CD4-positive, alpha-beta T cell treated with Interleukin-6 at 100 ng/mL for 8 hours (primary cell): ENCODE results near the gene P2RY2.
"Not testable (repeated sequence)": the region's sequence is repeated elsewhere in the genome, so short reads cannot be mapped to it uniquely, and the experiment has no call there.

Experiments
- DNase-seq: peaks from one replicate; pipeline ENCODE4 v3.0.0-alpha.2; 2020; ENCODE audit warnings: mixed read lengths, low spot score

Gene P2RY2

DNA sequence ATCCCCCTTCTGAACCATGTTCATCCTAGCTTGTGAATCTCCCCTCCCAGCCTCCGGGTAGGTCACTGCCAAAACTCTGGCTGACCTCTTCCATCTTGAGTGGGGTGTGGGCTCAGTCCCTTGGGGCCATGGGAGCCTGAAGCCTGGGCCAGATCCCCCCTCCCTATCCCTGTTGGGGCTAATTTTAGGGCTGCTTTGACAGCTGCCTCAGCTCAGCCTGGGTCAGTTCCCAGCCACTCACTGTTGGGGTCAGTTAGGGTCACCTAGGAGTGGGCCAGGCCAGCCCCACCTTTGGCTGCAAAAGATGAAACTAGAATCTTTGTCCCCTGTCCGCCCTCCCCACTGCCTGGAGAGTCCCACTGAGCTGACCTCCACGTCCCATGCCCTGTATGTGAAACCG is 29.8 kb upstream of the P2RY2 start:
- no peak for DNase-seq

DNA sequence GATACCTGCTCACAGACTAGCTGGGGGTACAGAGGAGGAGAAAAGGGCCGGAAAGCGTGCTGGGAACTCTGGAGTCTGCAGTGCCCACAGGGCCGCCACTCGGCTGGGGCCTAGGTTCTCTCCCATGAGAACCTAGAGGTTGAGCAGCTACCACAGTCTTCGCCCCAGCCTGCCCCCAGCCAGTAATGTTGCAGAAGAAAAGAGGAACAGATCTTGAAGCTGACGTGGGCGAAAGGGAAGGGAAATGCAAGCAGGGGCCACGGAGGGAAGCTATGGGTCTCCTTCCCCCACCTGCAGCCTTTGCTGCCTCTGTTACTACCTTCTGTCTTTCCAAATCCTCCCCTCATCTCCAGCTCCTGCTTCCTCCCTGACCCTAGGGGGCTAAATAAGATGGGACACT is 28.8 kb upstream of the P2RY2 start:
- no peak for DNase-seq

DNA sequence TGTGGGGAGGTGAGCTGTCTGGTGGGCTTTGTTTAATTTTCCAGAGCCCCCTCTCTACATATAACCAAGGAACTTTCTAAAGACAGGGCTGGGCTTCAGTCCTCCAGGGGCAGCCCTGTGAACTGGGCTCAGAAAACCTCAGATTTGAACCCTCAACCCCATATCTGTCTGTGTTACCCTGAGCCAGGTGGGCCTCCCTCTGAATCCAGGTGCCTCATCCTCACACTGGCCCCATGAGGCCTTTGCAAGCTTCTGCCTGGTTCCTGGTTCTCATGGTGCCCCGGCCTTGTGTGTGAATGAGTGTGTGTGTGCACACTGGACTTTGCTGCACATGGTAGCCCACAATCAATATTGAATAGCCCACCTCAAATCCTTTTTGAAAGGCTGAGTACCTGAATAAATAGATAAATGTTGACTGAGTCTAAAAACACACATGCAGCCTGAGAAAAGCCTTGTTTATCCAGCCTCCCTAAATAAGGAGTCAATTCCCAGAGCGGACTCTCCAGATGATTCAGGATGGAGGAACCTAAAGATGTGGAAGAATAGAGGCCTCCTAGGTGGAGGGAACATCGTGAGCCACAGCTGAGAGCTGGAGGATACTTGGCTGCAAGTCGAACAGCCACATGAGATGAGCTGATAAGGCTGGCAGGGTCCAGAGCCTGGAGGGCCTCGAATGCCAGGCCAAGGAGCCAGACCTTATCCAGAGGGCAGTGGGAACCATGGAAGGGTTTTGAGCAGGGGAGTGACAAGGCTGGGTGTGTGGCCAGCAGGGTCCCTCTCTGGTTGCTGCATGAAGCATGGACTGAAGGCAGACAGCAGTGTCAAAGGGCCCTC is 28.1 kb upstream of the P2RY2 start:
- DNase-seq: no peak

DNA sequence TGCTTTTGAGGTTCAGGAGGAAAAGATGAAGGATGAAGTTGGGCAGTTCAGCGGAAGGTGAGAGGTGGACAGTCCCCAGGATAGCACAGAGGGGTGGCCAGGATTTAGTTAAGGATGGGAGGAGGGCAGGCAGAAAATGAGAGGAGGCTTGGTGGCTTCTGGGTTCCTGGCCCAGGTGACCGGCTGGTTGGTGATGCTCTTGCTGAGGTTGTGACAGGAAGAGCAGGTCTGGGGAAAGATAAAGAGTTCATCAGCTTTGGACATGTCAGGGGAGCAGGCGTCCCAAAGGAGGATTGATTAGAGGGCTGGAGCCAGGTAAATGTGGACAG is 27.6 kb upstream of the P2RY2 start:
- DNase-seq: no peak

DNA sequence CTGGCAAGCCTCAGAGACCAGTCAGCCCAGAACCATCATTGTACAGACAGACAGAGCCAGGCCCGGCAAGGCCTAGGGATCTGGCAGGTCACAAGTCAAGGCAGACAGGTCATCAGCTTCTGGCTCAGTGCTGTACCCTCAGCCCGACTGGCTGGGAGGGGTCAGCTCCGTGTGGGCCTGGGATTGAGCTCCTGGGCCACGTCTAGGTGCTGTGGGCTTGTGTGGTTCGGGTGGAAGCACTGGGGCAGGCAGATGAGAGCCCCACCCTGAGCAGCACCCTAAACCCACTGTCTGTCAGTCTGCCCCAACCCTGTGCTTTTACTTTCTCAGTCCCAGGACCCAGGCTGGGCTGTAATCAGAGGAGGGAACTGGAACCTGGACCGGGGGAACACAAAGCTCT is 26.9 kb upstream of the P2RY2 start:
- no peak for DNase-seq

DNA sequence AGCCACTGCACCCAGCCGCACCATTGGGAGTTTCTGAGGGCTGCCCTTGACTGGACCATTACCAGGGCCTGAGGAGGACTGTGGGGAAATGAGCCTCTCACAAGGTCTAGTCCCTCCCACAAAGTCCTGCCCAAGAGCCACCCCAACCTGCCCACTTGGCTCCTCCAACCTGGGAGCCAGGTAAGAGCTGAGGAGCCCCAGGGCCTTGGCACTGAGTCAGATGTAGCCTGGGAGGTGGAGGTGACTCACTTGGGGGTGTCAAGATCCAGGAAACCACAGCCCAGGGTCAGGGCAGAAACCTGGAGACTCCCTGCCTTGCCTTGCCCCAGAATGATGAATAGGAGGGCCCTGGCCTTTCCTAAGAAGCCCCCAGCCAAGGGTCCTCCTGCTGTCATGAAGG is 25.8 kb upstream of the P2RY2 start:
- DNase-seq: no peak

DNA sequence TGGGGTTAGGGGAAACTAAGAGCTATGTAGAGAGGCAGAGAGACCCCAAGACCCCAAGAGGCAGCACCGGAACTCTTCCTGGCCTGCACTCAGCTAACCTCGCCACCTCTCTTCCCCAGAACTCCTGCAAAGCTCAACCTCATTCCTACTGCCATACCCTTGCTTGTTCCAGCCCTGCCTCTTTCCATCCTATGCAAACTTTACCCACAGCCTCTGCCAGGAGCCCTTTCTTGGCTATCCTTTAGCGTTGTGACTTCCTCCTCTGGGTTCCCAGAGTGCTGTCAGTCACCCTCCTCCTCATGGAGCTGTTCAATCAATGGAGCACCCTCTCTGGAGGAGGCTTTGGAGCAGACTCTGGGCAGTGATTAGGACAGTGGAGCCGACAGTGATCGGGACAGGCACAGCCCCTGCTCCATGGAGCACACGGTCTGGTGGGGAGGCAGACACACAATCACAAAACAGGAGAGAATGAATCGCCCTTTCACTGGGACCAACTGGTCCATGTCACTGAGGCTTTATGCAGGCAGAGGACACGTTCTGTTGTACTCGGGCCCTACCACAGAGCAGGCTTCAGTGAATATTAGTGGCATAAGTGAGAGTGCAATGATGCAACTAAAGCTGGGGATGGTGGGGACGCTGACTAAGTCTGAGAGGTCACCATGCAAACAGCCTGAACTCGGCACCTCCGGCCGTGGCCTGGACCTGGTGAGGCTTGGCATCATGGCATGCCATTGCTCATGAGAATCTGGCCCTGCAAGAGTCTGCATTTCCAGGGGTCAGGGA is 24.6 kb upstream of the P2RY2 start:
- DNase-seq: no peak

DNA sequence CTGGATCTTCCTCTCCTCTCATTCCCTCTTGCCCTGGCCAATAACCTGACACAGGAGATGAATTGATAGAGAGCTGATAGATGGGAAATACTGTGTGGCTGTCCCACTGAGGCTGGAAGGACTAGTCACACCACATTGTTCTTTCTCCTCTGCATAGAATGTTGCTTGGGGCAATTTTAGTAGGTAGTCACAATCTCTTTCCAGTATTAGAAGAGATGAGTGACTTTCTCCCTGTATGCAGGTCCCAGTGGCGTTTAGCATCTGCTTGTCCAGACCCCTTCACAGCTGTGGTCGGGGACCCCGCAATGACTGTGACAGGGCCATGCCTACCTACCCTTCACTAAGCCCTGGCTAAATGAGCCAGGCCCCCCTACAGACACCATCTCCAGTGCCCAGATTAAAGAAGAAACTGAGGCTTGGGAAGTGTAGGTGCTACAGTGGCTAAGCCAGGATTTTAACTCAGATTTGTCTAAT is 24.0 kb upstream of the P2RY2 start:
- DNase-seq: no peak

DNA sequence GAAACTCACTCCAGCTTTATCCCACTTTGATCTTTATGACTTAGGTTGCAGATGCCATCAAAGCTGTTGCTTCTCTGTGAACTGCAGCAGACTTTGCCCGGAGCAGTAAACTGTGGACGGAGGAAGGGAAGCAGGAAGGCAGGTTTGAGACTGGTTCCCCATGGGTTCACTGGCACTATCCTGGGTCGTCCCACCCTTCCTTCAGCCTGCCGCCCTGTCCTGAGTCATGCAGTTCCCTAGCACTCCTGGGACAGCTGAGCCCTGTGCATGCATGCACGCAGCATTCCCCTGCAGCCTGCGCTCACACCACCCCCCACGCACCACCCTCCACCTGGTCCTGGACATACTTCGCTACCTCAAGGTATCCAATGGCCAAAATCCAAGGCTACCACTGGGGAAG is 23.5 kb upstream of the P2RY2 start:
- DNase-seq: no peak

DNA sequence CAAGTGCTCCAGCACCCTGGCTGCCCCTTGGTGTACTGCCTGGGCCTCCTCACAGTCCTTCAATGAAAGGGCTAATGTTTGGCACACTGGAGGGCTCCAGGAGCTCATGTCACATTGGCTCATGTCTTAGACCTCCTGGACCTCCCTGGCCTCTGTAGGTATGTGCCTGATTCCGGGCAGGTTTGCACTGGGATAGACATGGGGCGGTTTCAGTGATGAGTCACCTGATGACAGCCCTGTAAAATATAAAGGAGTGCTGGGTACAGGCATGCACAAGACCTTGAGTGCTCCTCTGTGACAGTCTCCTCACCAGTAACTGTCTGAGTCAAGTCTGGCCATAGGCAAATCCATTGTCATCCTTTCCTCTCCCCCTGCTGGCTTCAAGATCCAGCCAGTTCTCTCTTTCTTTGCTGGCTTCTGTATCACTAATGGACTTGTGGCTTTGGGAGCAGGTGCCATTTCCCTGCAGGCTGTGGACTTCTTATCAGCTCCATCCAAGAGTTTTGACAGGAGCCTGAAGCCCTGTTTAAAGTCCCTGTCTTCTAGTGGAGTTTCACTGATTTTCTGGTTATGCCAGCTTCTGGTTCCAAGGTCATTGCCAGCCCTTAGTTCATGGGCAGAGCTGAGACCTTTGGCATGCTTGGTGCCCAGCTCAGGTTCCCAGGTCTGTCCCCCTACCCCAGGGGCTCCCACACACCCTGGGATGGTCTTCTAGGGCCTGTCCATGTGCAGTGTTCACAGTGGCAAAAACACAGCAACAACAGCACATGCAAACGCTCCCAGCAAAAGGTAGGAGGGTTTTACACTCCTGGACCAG is 22.7 kb upstream of the P2RY2 start:
- DNase-seq: no peak

DNA sequence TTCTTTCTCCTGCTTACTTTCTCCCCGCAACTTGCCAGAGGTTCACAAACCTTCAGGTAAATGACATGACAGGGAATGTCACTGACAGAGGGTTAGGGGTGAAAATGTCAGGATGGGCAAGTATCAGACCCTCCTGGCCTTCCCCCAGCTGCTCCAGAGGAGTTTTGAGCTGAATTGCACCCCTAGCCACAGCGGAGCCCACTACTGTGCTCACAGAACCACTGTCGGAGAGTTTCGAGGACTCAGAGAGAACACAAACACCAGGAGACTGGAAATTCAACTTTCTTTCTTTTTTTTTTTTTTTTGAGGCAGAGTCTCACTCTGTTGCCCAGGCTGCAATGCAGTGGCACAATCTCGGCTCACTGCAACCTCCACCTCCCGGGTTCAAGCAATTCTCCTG is 21.5 kb upstream of the P2RY2 start:
- DNase-seq: no peak

DNA sequence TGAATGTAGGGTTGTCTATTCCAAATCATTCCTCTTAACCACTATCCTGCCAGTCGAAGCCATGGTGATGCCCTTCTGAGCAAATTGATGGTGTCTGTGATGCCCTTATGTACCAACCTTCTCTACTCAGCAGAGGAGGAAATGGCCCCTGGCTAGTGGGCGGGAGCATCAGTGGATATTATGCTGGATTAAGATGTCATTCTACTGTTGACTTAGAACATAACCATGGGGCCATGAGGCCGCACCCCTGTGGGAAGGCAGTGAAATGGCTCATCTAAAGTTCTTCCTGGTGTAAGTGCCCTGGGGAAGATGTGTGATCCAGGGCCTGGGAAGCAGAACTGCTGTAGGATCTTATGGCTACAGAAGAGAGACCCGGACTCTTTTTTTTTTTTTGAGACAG is 20.7 kb upstream of the P2RY2 start:
- no peak for DNase-seq

DNA sequence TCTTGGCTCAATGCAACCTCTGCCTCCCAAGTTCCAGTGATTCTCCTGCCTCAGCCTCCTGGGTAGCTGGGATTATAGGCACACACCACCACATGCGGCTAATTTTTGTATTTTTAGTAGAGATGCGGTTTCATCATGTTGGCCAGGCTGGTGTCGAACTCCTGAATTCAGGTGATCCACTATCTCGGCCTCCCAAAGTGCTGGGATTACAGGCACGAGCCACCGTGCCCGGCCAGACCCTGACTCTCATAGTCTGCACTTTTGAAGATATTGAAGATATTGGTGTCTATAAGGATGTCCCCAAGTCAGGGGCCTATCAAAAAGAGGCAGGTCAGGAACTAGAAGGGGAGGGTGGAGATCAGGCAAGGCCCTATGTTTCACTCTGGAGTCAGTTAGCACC is 20.3 kb upstream of the P2RY2 start:
- not testable (repeated sequence) for DNase-seq

DNA sequence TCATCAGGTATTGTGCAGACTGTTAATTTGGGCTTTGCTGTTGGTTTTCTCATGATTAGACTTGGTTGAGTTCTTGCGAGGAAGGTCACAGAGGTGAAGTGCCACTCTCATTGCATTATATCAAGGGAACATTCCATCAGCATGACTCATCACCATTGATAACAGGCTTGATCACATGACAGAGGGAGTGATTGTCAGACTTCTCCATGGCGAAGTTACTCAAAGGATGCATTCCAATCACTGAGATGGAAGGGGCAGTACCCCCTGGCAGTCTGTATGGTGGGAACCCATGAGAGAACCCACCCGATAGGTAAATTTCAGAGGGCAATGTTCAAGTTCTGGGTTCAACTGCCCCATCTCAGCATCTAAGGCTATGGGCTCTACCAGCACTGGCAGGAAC is 19.4 kb upstream of the P2RY2 start:
- DNase-seq: no peak

DNA sequence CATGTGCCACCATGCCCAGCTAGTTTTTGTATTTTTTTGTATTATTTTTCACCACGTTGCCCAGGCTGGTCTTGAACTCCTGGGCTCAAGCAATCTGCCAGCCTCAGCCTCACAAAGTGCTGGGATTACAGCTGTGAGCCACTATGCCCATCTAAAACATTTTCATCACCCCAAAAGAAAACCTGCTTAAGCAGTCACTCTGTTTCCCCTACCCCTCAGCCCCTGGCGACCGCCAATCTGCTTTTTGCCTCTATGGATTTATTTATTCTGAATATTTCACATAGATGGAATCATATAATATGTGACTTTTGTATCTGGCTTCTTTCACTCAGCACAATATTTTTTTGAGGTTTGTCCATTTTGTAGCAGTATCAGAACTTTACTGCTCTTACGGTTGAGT is 18.6 kb upstream of the P2RY2 start:
- DNase-seq: no peak

DNA sequence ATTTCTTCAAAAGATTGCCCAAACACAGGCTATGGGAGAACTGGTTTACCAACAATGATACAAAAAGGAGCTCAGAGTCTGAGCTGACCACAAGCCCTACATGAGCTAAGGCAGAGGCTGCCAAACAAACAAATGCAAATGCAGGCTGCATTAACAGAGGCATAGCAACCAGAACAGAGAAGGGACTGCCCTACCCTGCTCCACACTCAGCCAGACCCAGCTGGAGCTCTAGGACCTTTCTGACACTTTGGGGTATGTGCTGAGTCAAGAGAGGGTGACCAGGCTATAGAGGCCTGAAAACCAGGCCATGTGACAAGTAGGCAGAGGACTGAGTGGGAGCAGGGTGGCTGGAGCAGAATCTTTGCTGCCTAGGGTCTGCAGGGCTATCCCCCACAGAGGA is 17.8 kb upstream of the P2RY2 start:
- DNase-seq: no peak

DNA sequence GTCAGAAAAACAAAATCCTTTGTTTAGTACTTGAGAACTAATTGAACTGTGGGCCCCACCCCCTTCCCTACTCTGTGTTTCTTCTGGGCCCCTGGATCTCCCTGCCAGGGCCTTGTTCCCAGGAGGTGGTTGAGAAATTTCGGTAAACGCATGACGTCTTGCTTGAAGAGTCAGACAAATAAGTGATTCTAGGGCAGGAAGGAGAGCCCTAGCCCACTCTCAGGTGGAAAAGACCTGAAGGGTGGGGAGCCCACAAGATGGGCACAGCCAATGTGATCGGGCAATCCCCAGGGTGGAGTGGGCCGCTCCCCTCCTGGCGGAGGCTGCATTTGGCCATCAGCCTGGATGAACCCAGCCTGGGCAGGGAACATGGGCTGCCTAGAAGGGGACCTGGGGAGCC is 16.8 kb upstream of the P2RY2 start:
- no peak for DNase-seq

DNA sequence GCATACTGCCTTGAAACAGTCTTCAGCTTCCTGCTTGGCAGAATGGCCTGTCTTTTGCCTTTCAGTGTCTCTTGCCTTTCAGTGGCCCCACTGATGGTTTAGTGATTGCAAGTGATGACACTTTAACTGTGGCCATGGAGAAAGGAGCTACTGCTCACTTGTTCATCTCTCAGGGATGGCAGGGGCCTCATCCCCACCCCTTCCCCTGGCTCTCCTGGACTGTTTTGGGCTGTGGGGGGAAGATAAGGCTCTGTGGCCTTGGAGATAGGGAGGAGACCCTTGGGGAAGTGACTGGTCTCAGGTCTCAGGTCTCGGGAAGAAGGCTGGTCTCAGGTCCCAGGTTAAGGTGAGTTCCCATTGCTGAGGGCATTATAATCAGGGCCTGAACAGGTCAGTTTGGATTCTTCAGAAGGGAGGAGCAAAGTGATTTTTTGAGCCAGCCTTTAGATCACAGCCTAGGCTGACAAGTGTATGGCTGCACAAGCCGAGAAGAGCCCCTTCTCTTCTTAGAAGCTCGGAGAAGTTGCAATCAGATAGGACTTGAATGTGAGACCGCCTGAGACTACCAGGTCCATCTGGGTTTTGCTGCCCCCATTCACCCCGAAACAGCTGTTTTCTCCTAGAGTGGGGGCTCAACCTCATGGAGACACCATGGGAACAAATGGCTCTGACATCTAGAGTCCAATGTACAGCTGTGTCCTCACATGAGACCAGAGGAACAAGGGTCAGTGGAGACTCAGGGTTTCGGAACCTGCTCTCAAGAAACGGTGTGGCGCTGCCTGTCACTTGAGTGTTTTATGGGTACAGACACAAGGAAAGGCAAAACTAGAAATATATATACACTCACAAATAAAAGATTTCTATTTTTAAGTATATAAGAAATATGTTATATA is 15.9 kb upstream of the P2RY2 start:
- no peak for DNase-seq

DNA sequence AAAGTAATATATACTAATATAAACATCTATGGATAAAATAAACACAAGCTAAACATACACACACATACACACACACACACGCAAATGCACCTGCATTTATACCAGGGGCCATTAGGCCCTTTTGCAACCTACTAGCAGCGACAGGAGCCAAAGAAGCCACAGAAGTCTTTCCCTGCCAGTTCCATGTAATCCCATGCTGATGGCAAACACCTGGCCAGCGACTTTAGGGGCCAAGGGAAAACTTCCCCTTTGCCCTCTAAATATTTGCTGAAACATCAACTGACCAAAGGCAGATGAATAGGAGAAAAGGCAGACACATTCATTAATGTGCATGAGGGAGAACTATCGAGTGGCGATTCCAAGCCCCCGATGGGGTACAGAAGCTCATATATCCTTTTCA is 14.8 kb upstream of the P2RY2 start:
- DNase-seq: no peak

DNA sequence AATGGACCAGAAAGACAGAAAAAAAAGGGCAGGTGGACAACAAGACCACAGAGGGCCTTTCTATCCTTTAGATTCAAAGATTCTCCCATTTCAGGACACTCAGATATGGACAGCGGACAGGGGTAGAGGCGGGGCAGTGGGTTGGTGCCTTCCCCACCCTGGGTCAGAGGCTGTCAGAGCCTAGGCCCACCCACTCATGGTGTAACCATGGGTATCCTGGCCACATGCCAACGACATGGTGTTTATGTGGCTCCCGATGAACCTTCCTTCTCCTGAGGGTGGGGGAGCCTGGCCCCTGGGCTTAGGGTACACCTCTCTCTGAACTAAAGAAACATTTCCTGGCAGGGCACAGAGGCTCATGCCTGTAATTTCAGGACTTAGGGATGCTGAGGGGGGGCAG is 14.3 kb upstream of the P2RY2 start:
- no peak for DNase-seq

DNA sequence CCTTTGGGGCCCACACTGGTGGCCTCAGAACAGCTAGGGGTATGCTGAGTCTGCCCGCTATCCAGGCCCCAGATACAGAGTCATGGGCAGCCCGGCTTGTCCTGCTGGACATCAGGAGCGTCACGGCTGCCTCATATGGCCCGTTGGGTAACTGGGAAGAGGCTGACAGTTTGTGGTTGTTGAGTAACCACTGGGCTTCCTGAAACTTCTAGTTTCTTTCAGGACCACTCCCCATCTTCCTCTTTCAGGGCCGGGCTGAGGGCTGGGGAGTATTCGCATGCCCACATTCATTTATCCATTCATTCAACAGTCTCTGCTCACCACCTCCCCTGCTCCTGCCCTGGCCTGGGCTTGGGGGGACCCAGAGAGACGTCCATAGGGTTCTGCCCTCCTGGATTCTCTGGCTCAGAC is 13.4 kb upstream of the P2RY2 start:
- DNase-seq: no peak
